K562 (cell line): ENCODE data around the gene RPS19. TPM values are rescaled to one million over a fixed set of nuclear protein-coding genes. Genes with fewer than 3 reads are reported as not detected.

Experiments used
- CBFB ChIP-seq: sonication (generic); formaldehyde crosslinking; IDR thresholded peaks from 2 replicates; pipeline ENCODE4 v1.4.0; 2020; ENCODE audit warnings: mild to moderate bottlenecking, missing genetic modification reagents
- GABPB2 ChIP-seq: fragments of 250-450 bp; sonication (Bioruptor Pico); conservative IDR thresholded peaks from 2 replicates; pipeline ENCODE4 v1.5.1; 2021; ENCODE audit warnings: mild to moderate bottlenecking
- RBM15 ChIP-seq: fragments of 200-400 bp; formaldehyde crosslinking; IDR thresholded peaks from 2 replicates; pipeline ENCODE4 v1.6.1; 2018; ENCODE audit warnings: mild to moderate bottlenecking, low read length, moderate library complexity; ENCODE audit not compliant: insufficient read depth
- SIN3A ChIP-seq, 2 experiments: fragments of 150-350 bp in 1 of 2; IDR thresholded peaks; 2 replicates each; pipeline ENCODE4 v1.6.1; 2011 to 2016; ENCODE audit warnings: borderline replicate concordance in 2 of 2, low read depth in 2 of 2, low read length in 2 of 2, mild to moderate bottlenecking in 2 of 2, moderate library complexity in 2 of 2; ENCODE audit not compliant: control insufficient read depth in 1 of 2
- STAT5B ChIP-seq: fragments of 250-450 bp; sonication (Bioruptor Pico); IDR thresholded peaks from 2 replicates; pipeline ENCODE4 v1.8.0; 2021; ENCODE audit warnings: mild to moderate bottlenecking, inconsistent platforms
- TCF3 ChIP-seq: sonication (generic); formaldehyde crosslinking; IDR thresholded peaks from 2 replicates; pipeline ENCODE4 v1.4.0; 2020; ENCODE audit warnings: mild to moderate bottlenecking, missing genetic modification reagents
- TEAD1 ChIP-seq, 2 experiments: fragments of 450-650 bp in 1 of 2; sonication (generic) in 1 of 2; formaldehyde crosslinking; IDR thresholded peaks; 2 replicates each; pipeline versions ENCODE4 v1.4.0 to v1.8.0; 2020 to 2022; ENCODE audit warnings: mild to moderate bottlenecking in 2 of 2, missing genetic modification reagents in 1 of 2
- ZNF584 ChIP-seq: fragments of 200-800 bp; sonication (Bioruptor generic); IDR thresholded peaks from 2 replicates; pipeline ENCODE4 v1.6.1; 2016; ENCODE audit warnings: low read depth, mild to moderate bottlenecking, missing genetic modification characterization, missing compliant biosample characterization
- polyA plus RNA-seq, 8 experiments: library from polyadenylated mRNA; depleted of rRNA in 4 of 8; stranded (reverse) in 5 of 8; unstranded in 3 of 8; fragments of >200 nt; fragmentation: Nextera tagmentation in 2 of 8; fragmentation: Illumina TruSeq in 1 of 8; extraction: Ambion mirVana in 2 of 8; extraction: Trizol in 1 of 8; gene quantifications; 2 replicates each; pipeline versions ENCODE4 v1.2.1 to v1.2.3, GENCODE V29; 2011 to 2014; ENCODE audit warnings: inconsistent platforms in 1 of 8, missing spikeins in 1 of 8
- total RNA-seq, 7 experiments: library from RNA; depleted of rRNA in 6 of 7; stranded (reverse); fragments of >200 nt in 6 of 7; fragmentation: Illumina TruSeq in 2 of 7; extraction: Trizol in 2 of 7; gene quantifications; 2 replicates each; pipeline versions ENCODE4 v1.2.1 to v1.2.3, GENCODE V29; 2011 to 2021; ENCODE audit warnings: low replicate concordance in 1 of 7
- TF ChIP-seq, protein P1 (sequence below): sonication (generic); formaldehyde crosslinking; IDR thresholded peaks from 2 replicates; pipeline ENCODE4 v1.5.0; 2020; ENCODE audit warnings: missing genetic modification reagents
- TF ChIP-seq, protein P2 (sequence below): fragments of 250-450 bp; sonication (Bioruptor Pico); IDR thresholded peaks from 2 replicates; pipeline ENCODE4 v1.5.0; 2020; ENCODE audit warnings: mild to moderate bottlenecking
- TF ChIP-seq, protein P3 (sequence below), 2 experiments: fragments of 150-350 bp in 1 of 2; IDR thresholded peaks; 2 replicates each; pipeline ENCODE4 v1.6.1; 2012 to 2016; ENCODE audit warnings: low read depth in 2 of 2, low read length in 2 of 2, mild to moderate bottlenecking in 1 of 2, moderate library complexity in 1 of 2

Gene RPS19
- total and polyA plus RNA-seq, 9 of the 15 experiments (the other 6 are each of a cell fraction or from before 2014, with no cell fraction given), result 1,964 to 3,408 (median 2,747) TPM

DNA sequence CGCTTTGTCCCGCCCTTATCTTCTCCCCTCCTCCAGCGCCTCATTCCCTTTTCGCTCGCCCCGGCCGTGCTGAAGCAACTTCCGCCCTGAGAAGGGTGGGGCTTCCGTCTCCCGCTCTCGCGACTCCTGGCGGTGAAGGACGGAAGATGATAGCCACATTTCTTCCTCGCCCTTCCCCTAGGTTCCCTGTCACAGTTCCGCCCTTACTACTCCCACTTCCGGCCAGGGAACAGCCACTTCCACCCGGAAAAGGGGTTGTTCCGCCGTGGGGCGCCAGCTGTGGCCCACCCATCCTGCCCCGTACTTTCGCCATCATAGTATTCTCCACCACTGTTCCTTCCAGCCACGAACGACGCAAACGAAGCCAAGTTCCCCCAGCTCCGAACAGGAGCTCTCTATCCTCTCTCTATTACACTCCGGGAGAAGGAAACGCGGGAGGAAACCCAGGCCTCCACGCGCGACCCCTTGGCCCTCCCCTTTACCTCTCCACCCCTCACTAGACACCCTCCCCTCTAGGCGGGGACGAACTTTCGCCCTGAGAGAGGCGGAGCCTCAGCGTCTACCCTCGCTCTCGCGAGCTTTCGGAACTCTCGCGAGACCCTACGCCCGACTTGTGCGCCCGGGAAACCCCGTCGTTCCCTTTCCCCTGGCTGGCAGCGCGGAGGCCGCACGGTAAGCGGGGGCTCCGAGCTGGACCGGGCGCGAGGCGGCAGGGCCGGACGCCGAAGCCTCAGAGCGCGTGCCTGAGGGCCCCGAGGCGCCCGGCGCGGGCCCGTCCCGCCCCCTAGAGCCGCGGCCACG lies at the start of gene RPS19 (continued):
- TF ChIP-seq GABPB2 (CRISPR knock-in tag), result no peak
- TF ChIP-seq, protein P1, sequence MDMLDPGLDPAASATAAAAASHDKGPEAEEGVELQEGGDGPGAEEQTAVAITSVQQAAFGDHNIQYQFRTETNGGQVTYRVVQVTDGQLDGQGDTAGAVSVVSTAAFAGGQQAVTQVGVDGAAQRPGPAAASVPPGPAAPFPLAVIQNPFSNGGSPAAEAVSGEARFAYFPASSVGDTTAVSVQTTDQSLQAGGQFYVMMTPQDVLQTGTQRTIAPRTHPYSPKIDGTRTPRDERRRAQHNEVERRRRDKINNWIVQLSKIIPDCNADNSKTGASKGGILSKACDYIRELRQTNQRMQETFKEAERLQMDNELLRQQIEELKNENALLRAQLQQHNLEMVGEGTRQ, result no peak
- no peak; the same call in 1 of the 2 replicates for TF ChIP-seq TCF3 (CRISPR knock-in tag)
- TF ChIP-seq, protein P2, sequence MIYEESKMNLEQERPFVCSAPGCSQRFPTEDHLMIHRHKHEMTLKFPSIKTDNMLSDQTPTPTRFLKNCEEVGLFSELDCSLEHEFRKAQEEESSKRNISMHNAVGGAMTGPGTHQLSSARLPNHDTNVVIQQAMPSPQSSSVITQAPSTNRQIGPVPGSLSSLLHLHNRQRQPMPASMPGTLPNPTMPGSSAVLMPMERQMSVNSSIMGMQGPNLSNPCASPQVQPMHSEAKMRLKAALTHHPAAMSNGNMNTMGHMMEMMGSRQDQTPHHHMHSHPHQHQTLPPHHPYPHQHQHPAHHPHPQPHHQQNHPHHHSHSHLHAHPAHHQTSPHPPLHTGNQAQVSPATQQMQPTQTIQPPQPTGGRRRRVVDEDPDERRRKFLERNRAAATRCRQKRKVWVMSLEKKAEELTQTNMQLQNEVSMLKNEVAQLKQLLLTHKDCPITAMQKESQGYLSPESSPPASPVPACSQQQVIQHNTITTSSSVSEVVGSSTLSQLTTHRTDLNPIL (CRISPR knock-in tag), result no peak
- TF ChIP-seq TEAD1 (CRISPR knock-in tag; IDR thresholded peaks at IDR 0.05), result peak in 1 of 2 experiments; percentile 77; a peak in 2 of 4 replicates
- TF ChIP-seq RBM15, result no peak
- peak; percentile 78; the same call in 1 of the 2 replicates for TF ChIP-seq CBFB (CRISPR knock-in tag)
- peak; percentile 32; the same call in 1 of the 2 replicates for TF ChIP-seq ZNF584 (CRISPR knock-in tag)
- TF ChIP-seq, protein P3, sequence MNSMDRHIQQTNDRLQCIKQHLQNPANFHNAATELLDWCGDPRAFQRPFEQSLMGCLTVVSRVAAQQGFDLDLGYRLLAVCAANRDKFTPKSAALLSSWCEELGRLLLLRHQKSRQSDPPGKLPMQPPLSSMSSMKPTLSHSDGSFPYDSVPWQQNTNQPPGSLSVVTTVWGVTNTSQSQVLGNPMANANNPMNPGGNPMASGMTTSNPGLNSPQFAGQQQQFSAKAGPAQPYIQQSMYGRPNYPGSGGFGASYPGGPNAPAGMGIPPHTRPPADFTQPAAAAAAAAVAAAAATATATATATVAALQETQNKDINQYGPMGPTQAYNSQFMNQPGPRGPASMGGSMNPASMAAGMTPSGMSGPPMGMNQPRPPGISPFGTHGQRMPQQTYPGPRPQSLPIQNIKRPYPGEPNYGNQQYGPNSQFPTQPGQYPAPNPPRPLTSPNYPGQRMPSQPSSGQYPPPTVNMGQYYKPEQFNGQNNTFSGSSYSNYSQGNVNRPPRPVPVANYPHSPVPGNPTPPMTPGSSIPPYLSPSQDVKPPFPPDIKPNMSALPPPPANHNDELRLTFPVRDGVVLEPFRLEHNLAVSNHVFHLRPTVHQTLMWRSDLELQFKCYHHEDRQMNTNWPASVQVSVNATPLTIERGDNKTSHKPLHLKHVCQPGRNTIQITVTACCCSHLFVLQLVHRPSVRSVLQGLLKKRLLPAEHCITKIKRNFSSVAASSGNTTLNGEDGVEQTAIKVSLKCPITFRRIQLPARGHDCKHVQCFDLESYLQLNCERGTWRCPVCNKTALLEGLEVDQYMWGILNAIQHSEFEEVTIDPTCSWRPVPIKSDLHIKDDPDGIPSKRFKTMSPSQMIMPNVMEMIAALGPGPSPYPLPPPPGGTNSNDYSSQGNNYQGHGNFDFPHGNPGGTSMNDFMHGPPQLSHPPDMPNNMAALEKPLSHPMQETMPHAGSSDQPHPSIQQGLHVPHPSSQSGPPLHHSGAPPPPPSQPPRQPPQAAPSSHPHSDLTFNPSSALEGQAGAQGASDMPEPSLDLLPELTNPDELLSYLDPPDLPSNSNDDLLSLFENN (IDR thresholded peaks at IDR 0.05; ENCODE audit: low read depth in 2 of 2, low read length in 2 of 2), result no peak
- peak; percentile 91 to 92 for TF ChIP-seq SIN3A (IDR thresholded peaks at IDR 0.05; ENCODE audit: borderline replicate concordance in 2 of 2, control insufficient read depth in 1 of 2, low read depth in 2 of 2, low read length in 2 of 2)
- no peak for TF ChIP-seq STAT5B
